ENCODE measurements around the gene JCHAIN.

JCHAIN gene

DNA sequence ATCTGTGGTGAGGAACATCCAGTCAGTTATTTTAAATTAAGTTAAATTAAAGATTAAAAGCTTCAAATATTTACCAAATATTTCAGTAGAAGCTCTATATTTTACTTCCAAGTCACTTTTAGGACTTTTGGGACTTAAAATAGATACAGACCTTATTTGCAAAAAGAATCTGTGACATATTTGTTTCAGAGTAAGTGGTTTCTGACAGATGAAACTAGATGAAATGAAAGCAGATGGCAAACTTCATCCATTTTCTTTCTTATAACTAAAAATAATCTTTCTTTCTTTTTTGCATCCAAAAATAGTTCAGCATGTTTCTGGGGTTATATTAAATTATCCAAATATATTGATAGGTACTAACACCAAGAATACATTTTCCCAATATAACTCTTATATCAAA lies 15.4 kb upstream of the JCHAIN start:
- DNase-seq = no peak
- no peaks in the 10 kb centered on the region for H3K36me3 ChIP-seq (ENCODE audit: control insufficient read depth in 4 of 4, insufficient read depth in 4 of 4, low read length in 3 of 4)
- H3K4me1 ChIP-seq (ENCODE audit: control extremely low read depth in 1 of 4, control insufficient read depth in 4 of 4, insufficient read depth in 4 of 4, low read length in 3 of 4) = peaks cover 0 to 28% (median 4%) of the 10 kb centered on the region in 4 experiments
- H3K27ac ChIP-seq (ENCODE audit: insufficient read depth in 1 of 2, low read depth in 1 of 2, low read length in 2 of 2, poor library complexity in 1 of 2, severe bottlenecking in 2 of 2) = no peak overlapping the region
- H3K27me3 ChIP-seq (replicated peaks in 2 of 5; ENCODE audit: control insufficient read depth in 4 of 5, insufficient read depth in 5 of 5, low read length in 4 of 5) = no peaks in the 10 kb centered on the region
- ChIA-PET CTCF (interaction anchor here (2.6 kb wide), 1 partner anchor 10 kb away, joined by 6 read pairs; no protein-coding TSS in a partner anchor), POLR2A (no interaction called here)
- H3K9me3 ChIP-seq (ENCODE audit: control extremely low read depth in 1 of 5, control insufficient read depth in 4 of 5, insufficient read depth in 2 of 5, low read depth in 1 of 5, low read length in 4 of 5) = no peaks in the 10 kb centered on the region
- no peak overlapping the region for H3K4me3 ChIP-seq (ENCODE audit: control insufficient read depth in 1 of 7, extremely low read depth in 1 of 7, insufficient read depth in 4 of 7, low read depth in 2 of 7, low read length in 6 of 7)

DNA sequence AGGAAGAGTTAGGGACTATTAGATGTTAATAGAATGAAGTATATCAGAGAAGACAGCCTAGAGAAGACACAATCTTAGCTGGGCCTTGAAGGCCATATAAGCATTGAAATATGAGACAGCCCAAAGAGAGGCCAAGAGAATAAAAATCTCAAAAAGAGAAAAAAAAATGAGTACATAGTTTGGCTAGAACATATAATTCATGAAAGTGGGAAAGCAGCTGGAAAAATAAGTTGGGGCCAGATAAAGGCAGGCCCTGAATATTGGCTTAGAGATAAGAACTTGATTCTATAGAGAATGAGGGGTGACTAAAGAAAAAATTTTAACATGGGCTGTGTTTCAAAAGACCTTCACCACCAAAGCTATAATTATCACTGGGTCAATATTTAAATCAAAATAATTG lies 14.6 kb upstream of the JCHAIN start:
- Histone ChIP-seq H3K4me1 (ENCODE audit: control extremely low read depth in 1 of 4, control insufficient read depth in 4 of 4, insufficient read depth in 4 of 4, low read length in 3 of 4) (peaks cover 0 to 35% (median 8%) of the 10 kb centered on the region in 4 experiments), H3K4me3 (ENCODE audit: control insufficient read depth in 1 of 7, extremely low read depth in 1 of 7, insufficient read depth in 4 of 7, low read depth in 2 of 7, low read length in 6 of 7) (no peak overlapping the region), H3K27me3 (replicated peaks in 2 of 5; ENCODE audit: control insufficient read depth in 4 of 5, insufficient read depth in 5 of 5, low read length in 4 of 5) (no peaks in the 10 kb centered on the region), H3K36me3 (ENCODE audit: control insufficient read depth in 4 of 4, insufficient read depth in 4 of 4, low read length in 3 of 4) (no peaks in the 10 kb centered on the region), H3K9me3 (ENCODE audit: control extremely low read depth in 1 of 5, control insufficient read depth in 4 of 5, insufficient read depth in 2 of 5, low read depth in 1 of 5, low read length in 4 of 5) (no peaks in the 10 kb centered on the region), H3K27ac (ENCODE audit: insufficient read depth in 1 of 2, low read depth in 1 of 2, low read length in 2 of 2, poor library complexity in 1 of 2, severe bottlenecking in 2 of 2) (no peak overlapping the region)
- ChIA-PET CTCF (interaction anchor here (2.0 kb wide), 1 partner anchor 9 kb away, joined by 6 read pairs; no protein-coding TSS in a partner anchor), POLR2A (no interaction called here)
- DNase-seq = no peak

GRCh38 chr4:70678383-70678999 lies 12.2 kb upstream of the JCHAIN start:
- Histone ChIP-seq H3K27me3 (replicated peaks in 2 of 5; ENCODE audit: control insufficient read depth in 4 of 5, insufficient read depth in 5 of 5, low read length in 4 of 5) (no peaks in the 10 kb centered on the region), H3K4me1 (ENCODE audit: control extremely low read depth in 1 of 4, control insufficient read depth in 4 of 4, insufficient read depth in 4 of 4, low read length in 3 of 4) (peaks cover 0 to 36% (median 8%) of the 10 kb centered on the region in 4 experiments), H3K27ac (ENCODE audit: insufficient read depth in 1 of 2, low read depth in 1 of 2, low read length in 2 of 2, poor library complexity in 1 of 2, severe bottlenecking in 2 of 2) (no peak overlapping the region), H3K4me3 (ENCODE audit: control insufficient read depth in 1 of 7, extremely low read depth in 1 of 7, insufficient read depth in 4 of 7, low read depth in 2 of 7, low read length in 6 of 7) (no peak overlapping the region), H3K9me3 (ENCODE audit: control extremely low read depth in 1 of 5, control insufficient read depth in 4 of 5, insufficient read depth in 2 of 5, low read depth in 1 of 5, low read length in 4 of 5) (no peaks in the 10 kb centered on the region), H3K36me3 (ENCODE audit: control insufficient read depth in 4 of 4, insufficient read depth in 4 of 4, low read length in 3 of 4) (no peaks in the 10 kb centered on the region)
- WGBS (ENCODE audit: insufficient coverage) = no CpG with 5 or more reads among the region's 1 CpG
- POLR2A ChIA-PET = no interaction called here
- CTCF ChIA-PET = interaction anchor here (0.6 kb wide), 1 partner anchor 22 kb away, joined by 3 read pairs; no protein-coding TSS in a partner anchor
- DNase-seq = peak in 2 of 3 donors; percentile 17 to 45

GRCh38 chr4:70676554-70677090 lies 10.3 kb upstream of the JCHAIN start:
- POLR2A ChIA-PET = no interaction called here
- CTCF ChIA-PET = interaction anchor here (1.0 to 1.5 kb wide), 4 partner anchors 12 to 58 kb away, joined by 4 to 5 read pairs (median 4); partner anchors contain the start of gene UTP3
- Histone ChIP-seq H3K9me3 (ENCODE audit: control extremely low read depth in 1 of 5, control insufficient read depth in 4 of 5, insufficient read depth in 2 of 5, low read depth in 1 of 5, low read length in 4 of 5) (no peaks in the 10 kb centered on the region), H3K27me3 (replicated peaks in 2 of 5; ENCODE audit: control insufficient read depth in 4 of 5, insufficient read depth in 5 of 5, low read length in 4 of 5) (no peaks in the 10 kb centered on the region), H3K36me3 (ENCODE audit: control insufficient read depth in 4 of 4, insufficient read depth in 4 of 4, low read length in 3 of 4) (no peaks in the 10 kb centered on the region), H3K27ac (ENCODE audit: insufficient read depth in 1 of 2, low read depth in 1 of 2, low read length in 2 of 2, poor library complexity in 1 of 2, severe bottlenecking in 2 of 2) (no peak overlapping the region), H3K4me3 (ENCODE audit: control insufficient read depth in 1 of 7, extremely low read depth in 1 of 7, insufficient read depth in 4 of 7, low read depth in 2 of 7, low read length in 6 of 7) (peak overlapping the region in 1 of 7 experiments; percentile 3), H3K4me1 (ENCODE audit: control extremely low read depth in 1 of 4, control insufficient read depth in 4 of 4, insufficient read depth in 4 of 4, low read length in 3 of 4) (peaks cover 0 to 44% (median 10%) of the 10 kb centered on the region in 4 experiments)
- DNase-seq = no peak
- 100% methylated on average over 6 of the region's 6 CpGs for WGBS (ENCODE audit: insufficient coverage)

GRCh38 chr4:70674731-70675130 lies 8.4 kb upstream of the JCHAIN start:
- ChIA-PET CTCF (no interaction called here), POLR2A (no interaction called here)
- H3K9me3 ChIP-seq (ENCODE audit: control extremely low read depth in 1 of 5, control insufficient read depth in 4 of 5, insufficient read depth in 2 of 5, low read depth in 1 of 5, low read length in 4 of 5) = no peaks in the 10 kb centered on the region
- H3K4me3 ChIP-seq (ENCODE audit: control insufficient read depth in 1 of 7, extremely low read depth in 1 of 7, insufficient read depth in 4 of 7, low read depth in 2 of 7, low read length in 6 of 7) = no peak overlapping the region
- no peaks in the 10 kb centered on the region for H3K36me3 ChIP-seq (ENCODE audit: control insufficient read depth in 4 of 4, insufficient read depth in 4 of 4, low read length in 3 of 4)
- no CpG with 5 or more reads among the region's 1 CpG for WGBS (ENCODE audit: insufficient coverage)
- no peak overlapping the region for H3K27ac ChIP-seq (ENCODE audit: insufficient read depth in 1 of 2, low read depth in 1 of 2, low read length in 2 of 2, poor library complexity in 1 of 2, severe bottlenecking in 2 of 2)
- H3K27me3 ChIP-seq (replicated peaks in 2 of 5; ENCODE audit: control insufficient read depth in 4 of 5, insufficient read depth in 5 of 5, low read length in 4 of 5) = no peaks in the 10 kb centered on the region
- no peak for DNase-seq
- peaks cover 0 to 46% (median 10%) of the 10 kb centered on the region in 4 experiments for H3K4me1 ChIP-seq (ENCODE audit: control extremely low read depth in 1 of 4, control insufficient read depth in 4 of 4, insufficient read depth in 4 of 4, low read length in 3 of 4)

GRCh38 chr4:70674191-70674590 lies 7.9 kb upstream of the JCHAIN start:
- H3K4me1 ChIP-seq (ENCODE audit: control extremely low read depth in 1 of 4, control insufficient read depth in 4 of 4, insufficient read depth in 4 of 4, low read length in 3 of 4) = peaks cover 0 to 42% (median 9%) of the 10 kb centered on the region in 4 experiments
- POLR2A ChIA-PET = no interaction called here
- H3K36me3 ChIP-seq (ENCODE audit: control insufficient read depth in 4 of 4, insufficient read depth in 4 of 4, low read length in 3 of 4) = no peaks in the 10 kb centered on the region
- no peak for DNase-seq
- no peaks in the 10 kb centered on the region for H3K27me3 ChIP-seq (replicated peaks in 2 of 5; ENCODE audit: control insufficient read depth in 4 of 5, insufficient read depth in 5 of 5, low read length in 4 of 5)
- no peak overlapping the region for H3K4me3 ChIP-seq (ENCODE audit: control insufficient read depth in 1 of 7, extremely low read depth in 1 of 7, insufficient read depth in 4 of 7, low read depth in 2 of 7, low read length in 6 of 7)
- no peaks in the 10 kb centered on the region for H3K9me3 ChIP-seq (ENCODE audit: control extremely low read depth in 1 of 5, control insufficient read depth in 4 of 5, insufficient read depth in 2 of 5, low read depth in 1 of 5, low read length in 4 of 5)
- H3K27ac ChIP-seq (ENCODE audit: insufficient read depth in 1 of 2, low read depth in 1 of 2, low read length in 2 of 2, poor library complexity in 1 of 2, severe bottlenecking in 2 of 2) = no peak overlapping the region
- CTCF ChIA-PET = interaction anchor here (1.2 to 1.3 kb wide), 2 partner anchors 11 to 27 kb away, joined by 3 to 4 read pairs; no protein-coding TSS in a partner anchor

DNA sequence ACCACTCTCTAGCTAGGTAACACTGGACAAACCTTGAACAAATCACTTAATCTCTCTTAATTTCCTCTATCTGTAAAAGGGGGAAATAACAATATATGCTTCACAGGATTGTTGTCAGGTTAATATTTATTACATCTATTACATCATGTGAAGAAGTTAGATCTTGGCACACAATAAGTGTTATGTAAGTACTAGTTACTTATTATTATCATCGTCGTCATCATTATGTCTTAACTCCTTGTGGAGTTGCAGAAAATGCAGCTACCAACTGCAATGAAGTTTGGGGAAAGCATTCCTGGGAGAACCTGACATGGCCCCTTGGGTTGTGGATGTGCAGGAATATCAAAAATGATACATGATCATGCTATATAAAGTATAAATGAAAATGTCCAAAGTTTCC lies 4.8 kb upstream of the JCHAIN start:
- H3K4me1 ChIP-seq (ENCODE audit: control extremely low read depth in 1 of 4, control insufficient read depth in 4 of 4, insufficient read depth in 4 of 4, low read length in 3 of 4) = peaks cover 0 to 28% (median 4%) of the 10 kb centered on the region in 4 experiments
- POLR2A ChIA-PET = no interaction called here
- DNase-seq = no peak
- WGBS (ENCODE audit: insufficient coverage) = no CpG with 5 or more reads among the region's 2 CpGs
- H3K27me3 ChIP-seq (replicated peaks in 2 of 5; ENCODE audit: control insufficient read depth in 4 of 5, insufficient read depth in 5 of 5, low read length in 4 of 5) = no peaks in the 10 kb centered on the region
- no peak overlapping the region for H3K4me3 ChIP-seq (ENCODE audit: control insufficient read depth in 1 of 7, extremely low read depth in 1 of 7, insufficient read depth in 4 of 7, low read depth in 2 of 7, low read length in 6 of 7)
- no peaks in the 10 kb centered on the region for H3K9me3 ChIP-seq (ENCODE audit: control extremely low read depth in 1 of 5, control insufficient read depth in 4 of 5, insufficient read depth in 2 of 5, low read depth in 1 of 5, low read length in 4 of 5)
- H3K36me3 ChIP-seq (ENCODE audit: control insufficient read depth in 4 of 4, insufficient read depth in 4 of 4, low read length in 3 of 4) = no peaks in the 10 kb centered on the region
- no peak overlapping the region for H3K27ac ChIP-seq (ENCODE audit: insufficient read depth in 1 of 2, low read depth in 1 of 2, low read length in 2 of 2, poor library complexity in 1 of 2, severe bottlenecking in 2 of 2)
- CTCF ChIA-PET = interaction anchor here (0.9 to 1.6 kb wide), 4 partner anchors 12 to 20 kb away, joined by 3 to 5 read pairs (median 4); no protein-coding TSS in a partner anchor

Data from common myeloid progenitor, CD34-positive (primary cell).